Duodenal mucosa (tissue), 2 donors: ENCODE results near the gene KRTAP4-5.
"Not testable (repeated sequence)": the region's sequence is repeated elsewhere in the genome, so short reads cannot be mapped to it uniquely, and the experiment has no call there.

ENCODE experiments used
- H3K27ac ChIP-seq: one replicate; pipeline ENCODE4 v1.7.0; 2013; ENCODE audit warnings: low read depth, low read length
- H3K27me3 ChIP-seq, 2 donors: one replicate each; pipeline ENCODE4 v1.7.0; 2013; ENCODE audit warnings: low read length in 2 of 2, control low read depth in 1 of 2; ENCODE audit not compliant: insufficient read depth in 2 of 2, control insufficient read depth in 1 of 2
- H3K36me3 ChIP-seq, 2 donors: one replicate each; pipeline ENCODE4 v1.7.0; 2013; ENCODE audit warnings: low read length in 2 of 2, control low read depth in 1 of 2; ENCODE audit not compliant: insufficient read depth in 2 of 2, control insufficient read depth in 1 of 2
- H3K4me1 ChIP-seq, 2 donors: one replicate each; pipeline ENCODE4 v1.7.0; 2013; ENCODE audit warnings: low read length in 2 of 2, control low read depth in 1 of 2; ENCODE audit not compliant: insufficient read depth in 2 of 2, control insufficient read depth in 1 of 2
- H3K4me3 ChIP-seq, 2 donors: one replicate each; pipeline ENCODE4 v1.7.0; 2013; ENCODE audit warnings: low read length in 2 of 2, low read depth in 1 of 2
- H3K9ac ChIP-seq, 2 donors: one replicate each; pipeline ENCODE4 v1.7.0; 2013; ENCODE audit warnings: low read length in 2 of 2, low read depth in 1 of 2
- H3K9me3 ChIP-seq, 2 donors: one replicate each; pipeline ENCODE4 v1.7.0; 2013; ENCODE audit warnings: low read length in 2 of 2, control low read depth in 1 of 2; ENCODE audit not compliant: control insufficient read depth in 1 of 2

Gene KRTAP4-5

DNA sequence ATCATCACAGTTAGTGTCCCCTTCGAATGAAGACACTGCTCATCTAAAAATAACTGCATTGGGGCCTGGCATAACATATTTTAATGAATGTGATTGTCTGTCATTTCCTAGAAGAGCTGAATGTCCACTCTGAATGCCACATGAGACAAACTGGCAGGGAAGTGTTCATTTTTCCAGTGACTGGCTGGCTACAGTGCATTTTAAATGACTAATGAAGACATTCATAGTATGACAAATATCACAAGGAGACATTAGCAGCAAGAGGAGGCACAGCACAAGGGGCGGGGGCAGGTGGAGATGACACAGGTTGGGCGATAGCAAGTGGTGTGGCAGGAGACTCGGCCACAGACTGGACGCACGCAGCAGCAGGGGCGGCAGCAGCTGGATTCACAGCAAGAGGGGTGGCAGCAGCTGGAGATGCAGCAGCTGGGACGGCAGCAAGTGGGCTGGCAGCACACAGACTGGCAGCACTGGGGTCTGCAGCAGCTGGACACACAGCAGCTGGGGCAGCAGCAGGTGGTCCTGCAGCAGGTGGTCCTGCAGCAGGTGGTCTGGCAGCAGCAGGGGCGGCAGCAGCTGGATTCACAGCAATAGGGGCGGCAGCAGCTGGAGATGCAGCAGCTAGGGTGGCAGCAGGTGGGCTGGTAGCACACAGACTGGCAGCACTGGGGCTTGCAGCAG lies 514 bp downstream of the KRTAP4-5 start:
- H3K4me1 ChIP-seq, H3K27me3 ChIP-seq, H3K9me3 ChIP-seq, H3K9ac ChIP-seq, H3K36me3 ChIP-seq, H3K4me3 ChIP-seq, H3K27ac ChIP-seq: not testable (repeated sequence)

- H3K27ac ChIP-seq: no peak overlapping the region
- H3K27me3 ChIP-seq: no peaks in the 10 kb centered on the region
- H3K4me3 ChIP-seq: no peak overlapping the region
- H3K9me3 ChIP-seq: peaks cover 0 to 6% of the 10 kb centered on the region in 2 donors
- H3K4me1 ChIP-seq: no peaks in the 10 kb centered on the region
- no peaks in the 10 kb centered on the region for H3K36me3 ChIP-seq
- no peak overlapping the region for H3K9ac ChIP-seq
These were observed 2.0 kb downstream of the KRTAP4-5 start for GRCh38 chr17:41147531-41148204.

DNA sequence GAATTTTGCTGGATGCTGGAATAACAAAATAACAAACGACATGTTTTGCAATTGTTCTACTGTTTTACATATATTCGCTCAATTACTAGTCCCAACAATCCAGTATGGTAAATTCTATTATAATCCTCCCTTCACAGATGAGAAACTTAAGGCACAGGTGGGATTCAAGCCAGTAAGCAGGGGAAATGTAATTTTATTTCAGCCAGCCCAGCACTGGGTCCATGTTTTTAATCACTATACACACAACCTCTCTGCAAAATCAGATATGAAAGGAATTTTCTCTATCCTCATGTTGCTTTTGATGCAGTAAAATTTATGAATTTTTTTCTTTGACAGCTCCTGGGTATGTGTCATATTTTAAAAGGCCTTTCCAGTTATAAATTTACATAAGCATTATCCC lies 4.4 kb downstream of the KRTAP4-5 start:
- Histone ChIP-seq H3K27ac (no peak overlapping the region), H3K4me3 (no peak overlapping the region), H3K9me3 (peaks cover 0 to 6% of the 10 kb centered on the region in 2 donors), H3K9ac (no peak overlapping the region), H3K27me3 (no peaks in the 10 kb centered on the region), H3K36me3 (no peaks in the 10 kb centered on the region), H3K4me1 (no peaks in the 10 kb centered on the region)

DNA sequence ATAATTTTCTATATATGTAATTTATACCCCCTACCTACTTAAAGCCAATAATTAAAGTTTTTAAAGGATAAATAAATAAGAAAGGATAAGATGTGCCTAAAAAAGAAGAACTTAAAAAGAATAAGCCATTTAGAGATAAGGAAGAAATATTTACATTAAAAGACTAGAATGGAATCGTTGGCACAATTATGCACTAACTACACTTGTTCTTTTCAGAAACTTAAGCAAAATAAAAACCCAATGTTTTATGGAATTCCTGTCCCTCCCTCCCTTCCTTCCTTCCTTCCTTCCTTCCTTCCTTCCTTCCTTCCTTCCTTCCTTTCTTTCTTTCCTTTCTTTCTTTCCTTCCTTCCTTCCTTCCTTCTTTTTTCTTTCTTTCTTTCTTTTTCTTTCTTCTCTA lies 4.8 kb downstream of the KRTAP4-5 start:
- no peaks in the 10 kb centered on the region for H3K36me3 ChIP-seq
- H3K27ac ChIP-seq: no peak overlapping the region
- H3K4me1 ChIP-seq: no peaks in the 10 kb centered on the region
- H3K9me3 ChIP-seq: peaks cover 0 to 6% of the 10 kb centered on the region in 2 donors
- no peak overlapping the region for H3K4me3 ChIP-seq
- H3K9ac ChIP-seq: no peak overlapping the region
- H3K27me3 ChIP-seq: no peaks in the 10 kb centered on the region

DNA sequence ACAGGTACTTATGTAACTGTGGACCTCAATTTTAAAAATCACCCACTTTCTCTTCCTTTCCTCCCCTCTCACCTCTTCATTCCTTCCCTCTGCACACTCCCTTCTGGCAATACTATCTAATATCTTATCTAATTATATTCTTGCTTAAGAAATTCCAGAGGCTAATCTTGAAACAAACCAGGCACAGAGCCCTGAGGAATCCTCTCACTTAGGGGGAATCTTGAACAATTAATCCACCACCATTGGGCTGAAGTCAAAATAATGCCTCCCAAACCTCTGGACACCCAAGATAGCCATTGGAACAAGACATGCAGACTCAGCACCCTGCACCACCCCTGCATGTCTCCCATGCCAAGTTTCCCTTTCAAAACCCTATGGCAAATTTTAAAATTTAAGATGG lies 8.3 kb downstream of the KRTAP4-5 start:
- Histone ChIP-seq H3K9me3 (peaks cover 0 to 6% of the 10 kb centered on the region in 2 donors), H3K9ac (no peak overlapping the region), H3K27me3 (no peaks in the 10 kb centered on the region), H3K27ac (no peak overlapping the region), H3K4me1 (no peaks in the 10 kb centered on the region), H3K4me3 (no peak overlapping the region), H3K36me3 (no peaks in the 10 kb centered on the region)

DNA sequence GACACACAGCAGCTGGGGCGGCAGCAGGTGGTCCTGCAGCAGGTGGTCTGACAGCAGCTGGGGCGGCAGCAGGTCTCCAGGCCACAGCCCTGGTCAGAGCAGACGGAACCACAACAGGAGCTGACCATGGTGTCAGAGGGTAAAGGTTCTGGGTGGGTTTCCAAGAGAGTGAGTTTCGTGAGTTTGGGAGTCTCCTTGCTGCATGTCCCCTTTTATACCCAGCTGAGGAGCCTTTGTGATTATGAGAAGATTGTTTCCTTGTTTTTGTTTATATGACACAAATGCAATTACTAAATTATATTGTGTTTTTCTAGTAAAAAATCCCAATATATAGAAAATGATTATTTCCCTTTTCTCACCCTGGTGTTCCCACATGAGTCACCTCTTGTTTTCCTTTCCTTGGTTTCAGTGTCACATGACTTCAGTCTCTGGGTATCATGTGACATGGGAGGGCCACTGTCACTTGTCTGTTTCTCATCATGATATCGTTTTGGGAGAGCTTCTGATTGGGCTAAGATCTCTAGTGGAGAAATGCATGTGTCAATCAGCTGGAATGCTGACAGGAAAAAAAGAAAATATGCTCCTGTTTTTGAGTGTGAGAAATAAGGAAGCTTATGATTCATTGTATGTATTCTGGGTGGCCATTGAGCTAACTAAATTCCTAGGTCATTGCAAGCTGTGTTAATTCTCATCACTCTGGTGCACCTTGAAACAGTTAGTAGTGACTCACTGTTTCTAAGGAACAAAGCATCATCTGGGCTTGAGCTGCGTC lies 9.1 kb downstream of the KRTAP4-5 start, which contains the start of gene KRTAP4-6:
KRTAP4-6 (minus strand) TSS at position 185 of the 772 bp plus-strand sequence; CDS start at position 128, 57 bp downstream.
- Histone ChIP-seq H3K27me3 (no peaks in the 10 kb centered on the region), H3K27ac (no peak within 1 kb of the TSS)

DNA sequence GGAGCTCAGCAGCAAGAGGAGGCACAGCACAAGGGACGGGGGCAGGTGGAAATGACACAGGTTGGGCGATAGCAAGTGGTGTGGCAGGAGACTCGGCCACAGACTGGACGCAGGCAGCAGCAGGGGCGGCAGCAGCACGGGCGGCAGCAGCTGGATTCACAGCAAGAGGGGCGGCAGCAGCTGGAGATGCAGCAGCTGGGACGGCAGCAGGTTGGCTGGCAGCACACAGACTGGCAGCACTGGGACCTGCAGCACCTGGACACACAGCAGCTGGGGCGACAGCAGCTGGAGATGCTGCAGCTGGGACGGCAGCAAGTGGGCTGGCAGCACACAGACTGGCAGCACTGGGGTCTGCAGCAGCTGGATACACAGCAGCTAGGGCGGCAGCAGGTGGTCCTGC lies 9.8 kb downstream of the KRTAP4-5 start:
- H3K27me3 ChIP-seq, H3K27ac ChIP-seq, H3K36me3 ChIP-seq, H3K4me1 ChIP-seq, H3K9ac ChIP-seq, H3K4me3 ChIP-seq, H3K9me3 ChIP-seq: not testable (repeated sequence)

More for the DNA sequence above, 9.1 kb downstream of the KRTAP4-5 start, which contains the start of gene KRTAP4-6:
- H3K4me3 ChIP-seq: no peak within 1 kb of the TSS
- peaks cover 0 to 6% of the 10 kb centered on the region in 2 donors for H3K9me3 ChIP-seq
- no peaks in the 10 kb centered on the region for H3K36me3 ChIP-seq
- H3K4me1 ChIP-seq: no peaks in the 10 kb centered on the region
- H3K9ac ChIP-seq: no peak within 1 kb of the TSS

GRCh38 chr17:41133880-41134735 lies 15.5 kb downstream of the KRTAP4-5 start:
- no peaks in the 10 kb centered on the region for H3K4me1 ChIP-seq
- H3K27ac ChIP-seq: no peak overlapping the region
- no peaks in the 10 kb centered on the region for H3K36me3 ChIP-seq
- H3K4me3 ChIP-seq: no peak overlapping the region
- no peak overlapping the region for H3K9ac ChIP-seq
- H3K9me3 ChIP-seq: no peaks in the 10 kb centered on the region
- H3K27me3 ChIP-seq: no peaks in the 10 kb centered on the region

DNA sequence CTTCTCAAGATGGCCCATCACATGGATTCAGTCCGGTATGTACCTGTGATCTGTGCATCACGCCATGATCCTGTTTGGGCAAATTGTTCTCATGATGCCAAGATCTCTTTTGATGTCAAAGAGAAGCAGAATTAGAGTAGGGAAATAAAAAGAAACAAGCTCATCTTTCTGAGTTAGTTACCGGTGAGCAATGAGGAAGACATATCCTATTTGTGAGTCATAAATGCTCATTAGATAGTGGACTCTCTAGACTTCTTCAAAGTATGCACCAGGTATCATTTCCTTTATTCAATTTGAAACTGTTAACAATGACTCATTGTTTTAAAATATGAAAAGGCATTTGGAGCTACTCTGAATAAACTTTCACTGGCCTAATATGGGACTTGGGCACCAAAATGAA lies 17.6 kb downstream of the KRTAP4-5 start:
- H3K36me3 ChIP-seq: no peaks in the 10 kb centered on the region
- no peak overlapping the region for H3K27ac ChIP-seq
- no peaks in the 10 kb centered on the region for H3K4me1 ChIP-seq
- no peaks in the 10 kb centered on the region for H3K9me3 ChIP-seq
- no peaks in the 10 kb centered on the region for H3K27me3 ChIP-seq
- H3K4me3 ChIP-seq: no peak overlapping the region
- no peak overlapping the region for H3K9ac ChIP-seq
